ENCODE data around the gene CD4.

- TF ChIP-seq POLR2A (IDR thresholded peaks at IDR 0.05) (no peak), POLR2AphosphoS5 (IDR thresholded peaks at IDR 0.05) (no peak), EP300 (IDR thresholded peaks at IDR 0.05) (no peak)
- TF ChIP-seq, protein P1, sequence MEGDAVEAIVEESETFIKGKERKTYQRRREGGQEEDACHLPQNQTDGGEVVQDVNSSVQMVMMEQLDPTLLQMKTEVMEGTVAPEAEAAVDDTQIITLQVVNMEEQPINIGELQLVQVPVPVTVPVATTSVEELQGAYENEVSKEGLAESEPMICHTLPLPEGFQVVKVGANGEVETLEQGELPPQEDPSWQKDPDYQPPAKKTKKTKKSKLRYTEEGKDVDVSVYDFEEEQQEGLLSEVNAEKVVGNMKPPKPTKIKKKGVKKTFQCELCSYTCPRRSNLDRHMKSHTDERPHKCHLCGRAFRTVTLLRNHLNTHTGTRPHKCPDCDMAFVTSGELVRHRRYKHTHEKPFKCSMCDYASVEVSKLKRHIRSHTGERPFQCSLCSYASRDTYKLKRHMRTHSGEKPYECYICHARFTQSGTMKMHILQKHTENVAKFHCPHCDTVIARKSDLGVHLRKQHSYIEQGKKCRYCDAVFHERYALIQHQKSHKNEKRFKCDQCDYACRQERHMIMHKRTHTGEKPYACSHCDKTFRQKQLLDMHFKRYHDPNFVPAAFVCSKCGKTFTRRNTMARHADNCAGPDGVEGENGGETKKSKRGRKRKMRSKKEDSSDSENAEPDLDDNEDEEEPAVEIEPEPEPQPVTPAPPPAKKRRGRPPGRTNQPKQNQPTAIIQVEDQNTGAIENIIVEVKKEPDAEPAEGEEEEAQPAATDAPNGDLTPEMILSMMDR (IDR thresholded peaks at IDR 0.05) = no peak
These were observed 35.6 kb downstream of the CD4 start for GRCh38 chr12:6824901-6825381.

Data from upper lobe of left lung (tissue), 4 donors.